Astrocyte (in vitro differentiated cells and primary cell): ENCODE measurements around the gene STARD13. TPM values are rescaled to one million over a fixed set of nuclear protein-coding genes. Genes with fewer than 3 reads are reported as not detected.

Experiments used
- DNase-seq: peaks from one replicate; pipeline ENCODE4 v3.0.0-alpha.2; 2010; ENCODE audit warnings: low read depth
- FAIRE-seq: peaks from 2 replicates; lab custom pipeline; 2011; peaks lifted over from hg19 to GRCh38; lab: Jason Lieb, UNC
- H2AFZ ChIP-seq: 2 replicates; pipeline ENCODE4 v1.6.0; 2012; ENCODE audit warnings: low read depth, low read length, inconsistent platforms
- H3K27ac ChIP-seq: 2 replicates; pipeline ENCODE4 v1.5.1; 2011; ENCODE audit warnings: low read depth, low read length, inconsistent platforms
- H3K27me3 ChIP-seq: 2 replicates; pipeline ENCODE4 v1.6.0; 2011; ENCODE audit warnings: low read length, inconsistent platforms; ENCODE audit not compliant: insufficient read depth
- H3K36me3 ChIP-seq: 2 replicates; pipeline ENCODE4 v1.5.1; 2011; ENCODE audit warnings: low read length, inconsistent platforms; ENCODE audit not compliant: insufficient read depth
- H3K4me1 ChIP-seq: 2 replicates; pipeline ENCODE4 v1.5.1; 2011; ENCODE audit warnings: low read length, inconsistent platforms; ENCODE audit not compliant: insufficient read depth
- H3K4me2 ChIP-seq: 2 replicates; pipeline ENCODE4 v1.6.0; 2012; ENCODE audit warnings: low read length, inconsistent platforms
- H3K4me3 ChIP-seq: 2 replicates; pipeline ENCODE4 v1.5.1; 2011; ENCODE audit warnings: low read depth, mild to moderate bottlenecking, low read length, inconsistent platforms; ENCODE audit not compliant: insufficient read depth
- H3K79me2 ChIP-seq: 2 replicates; pipeline ENCODE4 v1.6.0; 2012; ENCODE audit warnings: mild to moderate bottlenecking, low read length, inconsistent platforms; ENCODE audit not compliant: insufficient read depth
- H3K9ac ChIP-seq: 2 replicates; pipeline ENCODE4 v1.6.0; 2012; ENCODE audit warnings: mild to moderate bottlenecking, low read length, inconsistent platforms
- H3K9me3 ChIP-seq: 2 replicates; pipeline ENCODE4 v1.5.1; 2012; ENCODE audit warnings: low read depth, mild to moderate bottlenecking, low read length, inconsistent platforms; ENCODE audit not compliant: insufficient read depth
- H4K20me1 ChIP-seq: 2 replicates; pipeline ENCODE4 v1.6.0; 2012; ENCODE audit warnings: low read length, inconsistent platforms; ENCODE audit not compliant: insufficient read depth
- H3K27ac Mint-ChIP-seq: one replicate; pipeline ENCODE4 v1.8.0; 2021; ENCODE audit warnings: mild to moderate bottlenecking, mixed read lengths; ENCODE audit not compliant: unreplicated experiment
- H3K27me3 Mint-ChIP-seq: one replicate; pipeline ENCODE4 v1.8.0; 2021; ENCODE audit warnings: low read depth, mixed read lengths; ENCODE audit not compliant: unreplicated experiment
- H3K36me3 Mint-ChIP-seq: one replicate; pipeline ENCODE4 v1.8.0; 2021; ENCODE audit warnings: low read depth, mixed read lengths; ENCODE audit not compliant: unreplicated experiment
- H3K4me1 Mint-ChIP-seq: one replicate; pipeline ENCODE4 v1.8.0; 2021; ENCODE audit warnings: low read depth, mixed read lengths; ENCODE audit not compliant: unreplicated experiment
- H3K4me3 Mint-ChIP-seq: one replicate; pipeline ENCODE4 v1.8.0; 2021; ENCODE audit warnings: mild to moderate bottlenecking, moderate library complexity, mixed read lengths; ENCODE audit not compliant: unreplicated experiment
- H3K9me3 Mint-ChIP-seq: one replicate; pipeline ENCODE4 v1.8.0; 2021; ENCODE audit warnings: mild to moderate bottlenecking, mixed read lengths; ENCODE audit not compliant: unreplicated experiment
- CTCF ChIP-seq: IDR thresholded peaks from 2 replicates; pipeline ENCODE4 v1.5.1; 2011; ENCODE audit warnings: low read depth, mild to moderate bottlenecking, inconsistent platforms, low read length, moderate library complexity; ENCODE audit not compliant: insufficient read depth
- EZH2 ChIP-seq: IDR thresholded peaks from 2 replicates; pipeline ENCODE4 v1.6.1; 2012; ENCODE audit warnings: mild to moderate bottlenecking, low read length, inconsistent platforms; ENCODE audit not compliant: insufficient read depth
- total RNA-seq: library from RNA; stranded (reverse); gene quantifications from 2 replicates; pipeline ENCODE4 v1.2.1, GENCODE V29; 2021

Gene STARD13
- total RNA-seq, 1 donor from 2014 or later, result 30.1 TPM

GRCh38 chr13:33265607-33266006 lies 19.9 kb downstream of the STARD13 start:
- Histone ChIP-seq H2AFZ (no peak overlapping the region), H3K27me3 (no peaks in the 10 kb centered on the region), H4K20me1 (peaks cover 69% of the 10 kb centered on the region), H3K4me3 (no peak overlapping the region), H3K9ac (no peak overlapping the region), H3K36me3 (peaks cover 12% of the 10 kb centered on the region), H3K27ac (no peak overlapping the region), H3K79me2 (peaks cover 100% of the 10 kb centered on the region), H3K4me1 (peaks cover 37% of the 10 kb centered on the region), H3K4me2 (no peak overlapping the region), H3K9me3 (no peaks in the 10 kb centered on the region)
- TF ChIP-seq CTCF (no peak), EZH2 (no peak)
- H3K9me3 Mint-ChIP-seq, result no peaks in the 10 kb centered on the region
- no peaks in the 10 kb centered on the region for H3K27me3 Mint-ChIP-seq
- DNase-seq (no peak), FAIRE-seq (no peak)
- H3K4me3 Mint-ChIP-seq, result no peak overlapping the region
- H3K27ac Mint-ChIP-seq, result peak overlapping the region; percentile 5
- H3K4me1 Mint-ChIP-seq, result peaks cover 73% of the 10 kb centered on the region
- peaks cover 5% of the 10 kb centered on the region for H3K36me3 Mint-ChIP-seq

GRCh38 chr13:33265133-33265532 lies 20.4 kb downstream of the STARD13 start:
- no peak overlapping the region for H3K4me2 ChIP-seq
- peaks cover 100% of the 10 kb centered on the region for H3K79me2 ChIP-seq
- TF ChIP-seq CTCF, result no peak
- TF ChIP-seq EZH2, result no peak
- no peaks in the 10 kb centered on the region for H3K27me3 Mint-ChIP-seq
- FAIRE-seq (no peak), DNase-seq (no peak)
- H3K4me1 Mint-ChIP-seq, result peaks cover 74% of the 10 kb centered on the region
- H3K36me3 Mint-ChIP-seq, result peaks cover 7% of the 10 kb centered on the region
- no peaks in the 10 kb centered on the region for H3K27me3 ChIP-seq
- H4K20me1 ChIP-seq, result peaks cover 69% of the 10 kb centered on the region
- no peak overlapping the region for H3K4me3 ChIP-seq
- H3K4me1 ChIP-seq, result peaks cover 37% of the 10 kb centered on the region
- H2AFZ ChIP-seq, result no peak overlapping the region
- H3K9me3 Mint-ChIP-seq, result no peaks in the 10 kb centered on the region
- no peak overlapping the region for H3K9ac ChIP-seq
- no peak overlapping the region for H3K27ac Mint-ChIP-seq
- H3K27ac ChIP-seq, result no peak overlapping the region
- no peaks in the 10 kb centered on the region for H3K9me3 ChIP-seq
- peak overlapping the region; percentile 40 for H3K4me3 Mint-ChIP-seq
- H3K36me3 ChIP-seq, result peaks cover 12% of the 10 kb centered on the region

GRCh38 chr13:33264620-33264978 lies 21.0 kb downstream of the STARD13 start:
- Histone ChIP-seq H3K4me2 (no peak overlapping the region), H3K4me1 (peaks cover 37% of the 10 kb centered on the region), H3K27me3 (no peaks in the 10 kb centered on the region), H3K9ac (no peak overlapping the region), H3K4me3 (no peak overlapping the region), H3K79me2 (peaks cover 100% of the 10 kb centered on the region), H3K9me3 (no peaks in the 10 kb centered on the region), H3K27ac (no peak overlapping the region), H4K20me1 (peaks cover 69% of the 10 kb centered on the region), H3K36me3 (peaks cover 12% of the 10 kb centered on the region), H2AFZ (no peak overlapping the region)
- FAIRE-seq, result no peak
- Mint-ChIP-seq H3K4me3 (peak overlapping the region; percentile 40), H3K27me3 (no peaks in the 10 kb centered on the region), H3K9me3 (no peaks in the 10 kb centered on the region), H3K27ac (peak overlapping the region; percentile 80), H3K36me3 (peaks cover 8% of the 10 kb centered on the region), H3K4me1 (peaks cover 76% of the 10 kb centered on the region)
- TF ChIP-seq CTCF, result no peak
- DNase-seq, result no peak
